ENCODE measurements around the gene BCAS1. TPM values are rescaled to one million over a fixed set of nuclear protein-coding genes. Genes with fewer than 3 reads are reported as not detected.

Gene BCAS1
- total and polyA plus RNA-seq, 2 donors (not counting 3 experiments of a cell fraction or from before 2014, with no cell fraction given) = not detected

GRCh38 chr20:53996584-53997486 is 73.6 kb downstream of the BCAS1 start:
- no peaks in the 10 kb centered on the region for H4K20me1 ChIP-seq (replicated peaks; ENCODE audit: control insufficient read depth, extremely low read depth, insufficient read depth, low read length)
- no peaks in the 10 kb centered on the region for H3K36me3 ChIP-seq (ENCODE audit: control insufficient read depth in 2 of 2, extremely low read depth in 1 of 2, insufficient read depth in 2 of 2, low read length in 2 of 2)
- no TSS peak for BruUV-seq (replicated peaks)
- ChIA-PET CTCF (no interaction called here), POLR2A (no interaction called here)
- no peaks in the 10 kb centered on the region for H3K9me1 ChIP-seq (replicated peaks; ENCODE audit: control insufficient read depth, extremely low read depth, insufficient read depth, low read length)
- H3K27ac ChIP-seq (ENCODE audit: insufficient read depth, low read depth, low read length) = no peak overlapping the region
- TF ChIP-seq CTCF (IDR thresholded peaks at IDR 0.05; ENCODE audit: extremely low read depth in 1 of 2, insufficient read depth in 1 of 2, low read depth in 1 of 2, low read length in 2 of 2) (no peak), FOS (IDR thresholded peaks at IDR 0.05; ENCODE audit: borderline replicate concordance, insufficient read depth, low read length) (no peak), MYC (IDR thresholded peaks at IDR 0.05; ENCODE audit: low read depth, low read length) (no peak), GATA2 (IDR thresholded peaks at IDR 0.05; ENCODE audit: insufficient read depth, insufficient read length, low read depth, low read length) (no peak), EZH2 (IDR thresholded peaks at IDR 0.05; ENCODE audit: borderline replicate concordance, low read depth, low read length, severe bottlenecking) (no peak), POLR2AphosphoS5 (IDR thresholded peaks at IDR 0.05; ENCODE audit: insufficient read depth, low read depth, low read length) (no peak), MAX (IDR thresholded peaks at IDR 0.05; ENCODE audit: insufficient read depth, insufficient read length) (no peak), JUN (IDR thresholded peaks at IDR 0.05; ENCODE audit: borderline replicate concordance, insufficient read depth, insufficient read length, low read depth) (no peak), POLR2A (IDR thresholded peaks at IDR 0.05; ENCODE audit: low read depth, low read length) (no peak)
- H3K79me2 ChIP-seq (ENCODE audit: control insufficient read depth, insufficient read depth, low read length) = no peaks in the 10 kb centered on the region
- no peaks in the 10 kb centered on the region for H3K4me1 ChIP-seq (ENCODE audit: control insufficient read depth, extremely low read depth, insufficient read depth, low read length)
- H3K4me2 ChIP-seq (ENCODE audit: insufficient read depth, low read length) = no peak overlapping the region
- intact Hi-C loops (cut with micrococcal nuclease) (no loop called here), dilution Hi-C loops (cut with MboI; ENCODE audit: extremely low pct_ligation_motif_present, low sequenced_read_pairs) (no loop called here)
- no peak overlapping the region for H3K4me3 ChIP-seq (replicated peaks in 1 of 3; ENCODE audit: insufficient read depth in 1 of 3, low read depth in 1 of 3, low read length in 3 of 3)
- no peaks in the 10 kb centered on the region for H3K27me3 ChIP-seq (ENCODE audit: control insufficient read depth in 2 of 2, insufficient read depth in 2 of 2, low read length in 2 of 2)
- H3K9ac ChIP-seq (replicated peaks; ENCODE audit: extremely low read depth, insufficient read depth, low read length) = no peak overlapping the region
- H2AFZ ChIP-seq (ENCODE audit: low read depth, low read length) = no peak overlapping the region
- no peaks in the 10 kb centered on the region for H3K9me3 ChIP-seq (replicated peaks; ENCODE audit: control insufficient read depth, insufficient read depth, low read length)
- FAIRE-seq (no peak), DNase-seq (ENCODE audit: low read depth, low spot score) (no peak)
